Erythroblast (primary cell): Measurements from ENCODE around the gene LRIG1.

Source experiments
- DNase-seq, 2 experiments: peaks; one replicate each; lab custom pipeline; 2025; lab: John Stamatoyannopoulos, UW
- GATA1 ChIP-seq: IDR thresholded peaks from 2 replicates; pipeline ENCODE4 v1.6.1; 2011; ENCODE audit warnings: low read depth, mild to moderate bottlenecking, control low read depth, low read length, moderate library complexity
- POLR2A ChIP-seq: IDR thresholded peaks from 2 replicates; pipeline ENCODE4 v1.6.1; 2011; ENCODE audit warnings: mild to moderate bottlenecking, low read length

Gene LRIG1

GRCh38 chr3:66490214-66490613 is 10.6 kb downstream of the LRIG1 start:
- no peak for DNase-seq

GRCh38 chr3:66489581-66489980 is 11.2 kb downstream of the LRIG1 start:
- DNase-seq: no peak

More at GRCh38 chr3:66490214-66490613, 10.6 kb downstream of the LRIG1 start:
- TF ChIP-seq POLR2A: no peak
- TF ChIP-seq GATA1: no peak

GRCh38 chr3:66489115-66489514 is 11.7 kb downstream of the LRIG1 start:
- DNase-seq: no peak

More at GRCh38 chr3:66489581-66489980, 11.2 kb downstream of the LRIG1 start:
- TF ChIP-seq POLR2A: no peak
- TF ChIP-seq GATA1: no peak

GRCh38 chr3:66488492-66488891 is 12.3 kb downstream of the LRIG1 start:
- TF ChIP-seq POLR2A: no peak
- DNase-seq: no peak

More at GRCh38 chr3:66489115-66489514, 11.7 kb downstream of the LRIG1 start:
- TF ChIP-seq POLR2A (no peak), GATA1 (no peak)

GRCh38 chr3:66487465-66487864 is 13.4 kb downstream of the LRIG1 start:
- no peak for DNase-seq
- no peak for TF ChIP-seq GATA1

- no peak for DNase-seq
- TF ChIP-seq POLR2A (no peak), GATA1 (no peak)
Observed at GRCh38 chr3:66486646-66487045, 14.2 kb downstream of the LRIG1 start.

- no peak for TF ChIP-seq GATA1
- TF ChIP-seq POLR2A: no peak
Observed at GRCh38 chr3:66486202-66486601, 14.6 kb downstream of the LRIG1 start.

GRCh38 chr3:66485291-66485968 is 15.4 kb downstream of the LRIG1 start:
- DNase-seq: no peak
- TF ChIP-seq GATA1: no peak
- TF ChIP-seq POLR2A: no peak

More at GRCh38 chr3:66486202-66486601, 14.6 kb downstream of the LRIG1 start:
- DNase-seq: no peak

- DNase-seq: no peak
- TF ChIP-seq GATA1 (no peak), POLR2A (no peak)
Observed at GRCh38 chr3:66484106-66484844, 16.5 kb downstream of the LRIG1 start.

- TF ChIP-seq POLR2A (no peak), GATA1 (no peak)
- DNase-seq: no peak
Observed at GRCh38 chr3:66483409-66483906, 17.4 kb downstream of the LRIG1 start.

- DNase-seq: no peak
- TF ChIP-seq GATA1: no peak
- no peak for TF ChIP-seq POLR2A
Observed at GRCh38 chr3:66483006-66483405, 17.8 kb downstream of the LRIG1 start.

GRCh38 chr3:66482018-66482404 is 18.8 kb downstream of the LRIG1 start:
- no peak for TF ChIP-seq POLR2A
- TF ChIP-seq GATA1: no peak
- DNase-seq: no peak

GRCh38 chr3:66481071-66482017 is 19.5 kb downstream of the LRIG1 start:
- DNase-seq: no peak
- no peak for TF ChIP-seq POLR2A
- no peak for TF ChIP-seq GATA1
